ENCODE measurements around the gene PRPF18. TPM values are rescaled to one million over a fixed set of nuclear protein-coding genes. Genes with fewer than 3 reads are reported as not detected.

PRPF18 gene
- total and polyA plus RNA-seq, 4 donors = 11.9 to 21.6 (median 19.9) TPM

DNA sequence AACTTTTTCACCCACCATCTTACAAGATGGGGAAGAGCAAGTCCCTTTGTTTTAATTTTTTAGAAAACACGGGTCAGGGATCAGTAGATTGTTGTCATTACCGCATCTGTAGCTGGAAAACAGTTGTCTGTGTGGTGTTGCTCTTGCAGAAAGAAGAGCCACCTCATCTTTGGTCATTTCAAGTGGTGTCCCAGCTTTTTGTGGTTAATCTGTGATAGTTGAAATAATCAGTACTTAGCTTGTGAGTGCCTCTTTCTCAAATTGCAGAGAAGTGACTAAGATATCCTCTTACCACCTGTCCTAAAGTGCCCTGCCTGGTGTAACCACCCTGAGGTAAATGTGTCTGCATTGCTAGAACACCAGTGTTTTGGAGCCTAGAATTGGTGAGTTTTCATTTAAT, 5.5 kb downstream of the PRPF18 start:
- WGBS, 2 donors = 93 to 95% methylated on average over 2 of the region's 2 CpGs

DNA sequence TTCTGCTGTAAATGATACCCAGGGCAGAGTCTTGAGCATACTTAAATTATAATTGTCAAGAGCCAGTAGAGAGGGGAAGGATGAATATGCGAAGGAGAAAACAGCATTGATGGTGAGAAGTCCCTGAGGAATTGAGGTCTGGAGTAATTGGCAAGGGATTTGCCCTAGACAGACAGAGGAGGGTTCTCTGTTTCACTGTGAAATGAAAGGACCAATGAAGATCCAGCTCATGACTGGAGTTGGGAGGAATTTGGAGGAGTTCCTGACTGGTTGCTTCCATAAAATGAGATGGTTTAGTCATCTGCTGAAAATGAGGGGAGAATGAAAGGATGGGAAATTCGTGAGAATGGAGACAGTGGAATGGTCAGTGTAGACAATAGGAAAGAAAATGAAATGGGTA, 6.8 kb downstream of the PRPF18 start:
- H3K9me3 ChIP-seq (ENCODE audit: control insufficient read depth, low read length) = no peaks in the 10 kb centered on the region
- ATAC-seq (ENCODE audit: low FRiP score) = no peak
- DNase-seq = no peak
- intact Hi-C loops (cut with DNase I) = no loop called here
- 83 to 88% methylated on average over 2 of the region's 2 CpGs for WGBS, 2 donors
- H3K27me3 ChIP-seq (ENCODE audit: control insufficient read depth in 1 of 2, insufficient read depth in 2 of 2, low read length in 1 of 2) = no peaks in the 10 kb centered on the region
- H3K4me3 ChIP-seq (ENCODE audit: low read length in 2 of 2) = no peak overlapping the region
- H3K4me1 ChIP-seq (ENCODE audit: control insufficient read depth in 1 of 2, insufficient read depth in 2 of 2, low read length in 2 of 2) = no peaks in the 10 kb centered on the region
- peaks cover 0 to 7% of the 10 kb centered on the region in 2 donors for H3K36me3 ChIP-seq (ENCODE audit: control insufficient read depth in 1 of 2, insufficient read depth in 2 of 2, low read length in 1 of 2)
- no peak overlapping the region for H3K27ac ChIP-seq (ENCODE audit: low read depth in 1 of 2, low read length in 2 of 2)

More for the DNA sequence above, 5.5 kb downstream of the PRPF18 start:
- Histone ChIP-seq H3K27ac (ENCODE audit: low read depth in 1 of 2, low read length in 2 of 2) (no peak overlapping the region), H3K4me3 (ENCODE audit: low read length in 2 of 2) (no peak overlapping the region), H3K4me1 (ENCODE audit: control insufficient read depth in 1 of 2, insufficient read depth in 2 of 2, low read length in 2 of 2) (no peaks in the 10 kb centered on the region), H3K9me3 (ENCODE audit: control insufficient read depth, low read length) (no peaks in the 10 kb centered on the region), H3K36me3 (ENCODE audit: control insufficient read depth in 1 of 2, insufficient read depth in 2 of 2, low read length in 1 of 2) (peaks cover 0 to 7% of the 10 kb centered on the region in 2 donors), H3K27me3 (ENCODE audit: control insufficient read depth in 1 of 2, insufficient read depth in 2 of 2, low read length in 1 of 2) (no peaks in the 10 kb centered on the region)
- no peak for ATAC-seq (ENCODE audit: low FRiP score)
- intact Hi-C loops (cut with DNase I) = no loop called here
- DNase-seq = no peak

DNA sequence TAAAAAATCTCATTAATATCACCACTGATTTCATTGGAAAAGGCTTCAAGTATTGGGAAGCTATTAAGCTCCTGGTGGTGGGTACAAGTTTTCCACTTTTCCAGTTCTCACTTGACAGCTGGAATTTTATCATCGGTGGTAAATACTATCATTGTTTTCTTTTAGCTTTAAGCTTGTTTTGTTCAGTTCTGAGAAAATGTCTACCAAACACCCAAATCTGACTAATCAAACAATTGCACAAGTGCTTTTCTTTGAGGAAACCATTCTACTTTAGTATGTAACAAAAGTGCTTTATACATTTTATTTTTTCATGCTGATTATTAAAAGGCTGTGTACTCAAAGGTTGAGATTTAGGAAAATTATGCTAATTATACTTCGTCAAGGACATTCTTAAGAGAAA, 7.9 kb downstream of the PRPF18 start:
- no peak for ATAC-seq (ENCODE audit: low FRiP score)
- Histone ChIP-seq H3K4me3 (ENCODE audit: low read length in 2 of 2) (no peak overlapping the region), H3K9me3 (ENCODE audit: control insufficient read depth, low read length) (no peaks in the 10 kb centered on the region), H3K4me1 (ENCODE audit: control insufficient read depth in 1 of 2, insufficient read depth in 2 of 2, low read length in 2 of 2) (no peaks in the 10 kb centered on the region), H3K36me3 (ENCODE audit: control insufficient read depth in 1 of 2, insufficient read depth in 2 of 2, low read length in 1 of 2) (peaks cover 0 to 7% of the 10 kb centered on the region in 2 donors), H3K27ac (ENCODE audit: low read depth in 1 of 2, low read length in 2 of 2) (no peak overlapping the region), H3K27me3 (ENCODE audit: control insufficient read depth in 1 of 2, insufficient read depth in 2 of 2, low read length in 1 of 2) (no peaks in the 10 kb centered on the region)
- intact Hi-C loops (cut with DNase I) = no loop called here
- no peak for DNase-seq
- 79 to 89% methylated on average over 2 of the region's 2 CpGs for WGBS, 2 donors

GRCh38 chr10:13597909-13598308, 11.1 kb downstream of the PRPF18 start:
- 79 to 86% methylated on average over 5 of the region's 5 CpGs for WGBS, 2 donors
- Histone ChIP-seq H3K9me3 (ENCODE audit: control insufficient read depth, low read length) (no peaks in the 10 kb centered on the region), H3K4me3 (ENCODE audit: low read length in 2 of 2) (no peak overlapping the region), H3K36me3 (ENCODE audit: control insufficient read depth in 1 of 2, insufficient read depth in 2 of 2, low read length in 1 of 2) (peaks cover 0 to 3% of the 10 kb centered on the region in 2 donors), H3K27me3 (ENCODE audit: control insufficient read depth in 1 of 2, insufficient read depth in 2 of 2, low read length in 1 of 2) (no peaks in the 10 kb centered on the region), H3K27ac (ENCODE audit: low read depth in 1 of 2, low read length in 2 of 2) (no peak overlapping the region), H3K4me1 (ENCODE audit: control insufficient read depth in 1 of 2, insufficient read depth in 2 of 2, low read length in 2 of 2) (no peaks in the 10 kb centered on the region)
- ATAC-seq (ENCODE audit: low FRiP score) (no peak), DNase-seq (no peak)
- intact Hi-C loops (cut with DNase I) = no loop called here

DNA sequence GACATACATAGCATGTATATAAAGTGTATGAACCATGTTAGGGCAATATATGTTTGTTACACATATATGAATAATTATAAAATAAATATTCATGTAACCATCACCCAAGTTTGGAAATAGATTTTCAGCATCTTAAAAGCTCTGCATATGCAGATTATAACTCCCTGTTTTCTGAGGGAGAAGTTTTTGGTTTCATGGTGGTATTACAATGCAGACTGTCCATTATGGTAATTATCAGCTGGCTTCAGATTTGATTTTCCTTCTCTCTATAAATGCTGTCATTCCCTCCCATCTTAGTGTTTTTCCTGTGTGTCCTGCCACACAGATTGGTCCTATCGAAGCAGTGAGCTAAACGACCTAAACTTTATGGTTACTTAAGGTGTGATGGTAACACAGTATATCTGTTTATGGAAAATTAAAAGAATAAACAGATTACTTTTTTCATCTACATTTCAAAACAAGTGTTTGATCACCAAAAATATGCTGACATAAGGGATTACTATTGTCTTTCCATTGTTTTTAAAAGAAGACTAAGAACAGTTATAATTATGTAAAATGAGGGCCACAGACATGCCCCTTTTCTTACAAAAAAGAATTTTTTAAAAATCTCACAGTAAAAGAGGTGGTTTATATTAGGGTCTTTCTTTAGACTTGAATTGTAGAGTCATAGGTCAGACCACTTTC, 17.7 kb downstream of the PRPF18 start:
- DNase-seq (no peak), ATAC-seq (ENCODE audit: low FRiP score) (no peak)
- intact Hi-C loops (cut with DNase I) = no loop called here
- Histone ChIP-seq H3K27ac (ENCODE audit: low read depth in 1 of 2, low read length in 2 of 2) (no peak overlapping the region), H3K4me3 (ENCODE audit: low read length in 2 of 2) (no peak overlapping the region), H3K27me3 (ENCODE audit: control insufficient read depth in 1 of 2, insufficient read depth in 2 of 2, low read length in 1 of 2) (no peaks in the 10 kb centered on the region), H3K36me3 (ENCODE audit: control insufficient read depth in 1 of 2, insufficient read depth in 2 of 2, low read length in 1 of 2) (peaks cover 0 to 3% of the 10 kb centered on the region in 2 donors), H3K9me3 (ENCODE audit: control insufficient read depth, low read length) (no peaks in the 10 kb centered on the region), H3K4me1 (ENCODE audit: control insufficient read depth in 1 of 2, insufficient read depth in 2 of 2, low read length in 2 of 2) (no peaks in the 10 kb centered on the region)
- 86 to 90% methylated on average over 2 of the region's 2 CpGs for WGBS, 2 donors

GRCh38 chr10:13608246-13608853, 21.6 kb downstream of the PRPF18 start:
- DNase-seq = no peak
- Histone ChIP-seq H3K36me3 (ENCODE audit: control insufficient read depth in 1 of 2, insufficient read depth in 2 of 2, low read length in 1 of 2) (peaks cover 2 to 3% of the 10 kb centered on the region in 2 donors), H3K27ac (ENCODE audit: low read depth in 1 of 2, low read length in 2 of 2) (peak overlapping the region in 1 of 2 donors; percentile 25), H3K4me1 (ENCODE audit: control insufficient read depth in 1 of 2, insufficient read depth in 2 of 2, low read length in 2 of 2) (no peaks in the 10 kb centered on the region), H3K4me3 (ENCODE audit: low read length in 2 of 2) (no peak overlapping the region), H3K27me3 (ENCODE audit: control insufficient read depth in 1 of 2, insufficient read depth in 2 of 2, low read length in 1 of 2) (no peaks in the 10 kb centered on the region), H3K9me3 (ENCODE audit: control insufficient read depth, low read length) (no peaks in the 10 kb centered on the region)
- intact Hi-C loops (cut with DNase I) = no loop called here
- 65 to 74% methylated on average over 8 of the region's 8 CpGs for WGBS, 2 donors
- no peak for ATAC-seq (ENCODE audit: low FRiP score)

DNA sequence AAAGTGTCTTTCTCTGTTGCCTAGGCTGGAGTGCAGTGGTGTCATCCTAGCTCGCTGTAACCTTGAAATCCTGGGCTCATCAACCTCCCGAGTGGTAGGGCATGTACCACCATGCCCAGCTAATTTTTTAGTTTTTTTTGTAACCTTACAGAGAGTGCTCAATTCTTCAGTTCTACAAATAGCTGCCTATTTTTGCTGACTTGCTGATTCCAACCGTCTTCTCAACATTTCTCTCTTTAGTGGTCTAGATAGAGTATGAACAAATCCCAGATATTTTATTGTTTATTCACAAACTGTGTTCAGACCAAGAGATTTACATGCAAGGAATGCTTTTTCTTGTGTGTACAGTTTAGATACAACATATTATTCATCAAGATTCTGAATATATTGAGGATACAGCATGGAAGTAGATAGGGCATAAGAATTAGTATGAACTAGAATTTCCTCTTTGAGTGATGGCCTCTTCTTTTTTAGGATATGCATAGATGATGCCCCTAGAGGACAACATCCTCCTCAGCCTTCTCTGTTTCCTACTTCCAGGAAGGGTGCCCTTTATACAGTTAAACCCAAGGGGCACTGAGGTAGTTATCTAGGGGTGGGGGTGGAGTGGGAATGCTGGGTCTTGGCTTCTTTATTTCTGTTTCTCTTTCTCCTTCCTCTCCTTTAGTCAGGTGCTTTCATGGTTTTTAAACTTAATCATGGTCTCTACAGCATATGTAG, 26.0 kb downstream of the PRPF18 start:
- Histone ChIP-seq H3K27ac (ENCODE audit: low read depth in 1 of 2, low read length in 2 of 2) (no peak overlapping the region), H3K36me3 (ENCODE audit: control insufficient read depth in 1 of 2, insufficient read depth in 2 of 2, low read length in 1 of 2) (peaks cover 0 to 2% of the 10 kb centered on the region in 2 donors), H3K27me3 (ENCODE audit: control insufficient read depth in 1 of 2, insufficient read depth in 2 of 2, low read length in 1 of 2) (no peaks in the 10 kb centered on the region), H3K4me3 (ENCODE audit: low read length in 2 of 2) (no peak overlapping the region), H3K4me1 (ENCODE audit: control insufficient read depth in 1 of 2, insufficient read depth in 2 of 2, low read length in 2 of 2) (no peaks in the 10 kb centered on the region), H3K9me3 (ENCODE audit: control insufficient read depth, low read length) (no peaks in the 10 kb centered on the region)
- 84% methylated on average over 3 of the region's 3 CpGs for WGBS, 2 donors
- intact Hi-C loops (cut with DNase I) = no loop called here
- ATAC-seq (ENCODE audit: low FRiP score) (no peak), DNase-seq (no peak)

- DNase-seq = no peak
- H3K4me3 ChIP-seq (ENCODE audit: low read length in 2 of 2) = no peak overlapping the region
- peak; percentile 71 for ATAC-seq (ENCODE audit: low FRiP score)
- H3K9me3 ChIP-seq (ENCODE audit: control insufficient read depth, low read length) = no peaks in the 10 kb centered on the region
- H3K4me1 ChIP-seq (ENCODE audit: control insufficient read depth in 1 of 2, insufficient read depth in 2 of 2, low read length in 2 of 2) = no peaks in the 10 kb centered on the region
- peaks cover 0 to 2% of the 10 kb centered on the region in 2 donors for H3K36me3 ChIP-seq (ENCODE audit: control insufficient read depth in 1 of 2, insufficient read depth in 2 of 2, low read length in 1 of 2)
- no peak overlapping the region for H3K27ac ChIP-seq (ENCODE audit: low read depth in 1 of 2, low read length in 2 of 2)
- intact Hi-C loops (cut with DNase I) = no loop called here
- no peaks in the 10 kb centered on the region for H3K27me3 ChIP-seq (ENCODE audit: control insufficient read depth in 1 of 2, insufficient read depth in 2 of 2, low read length in 1 of 2)
- WGBS, 2 donors = 20 to 21% methylated on average over 5 of the region's 5 CpGs
Observed at GRCh38 chr10:13613519-13613918, 26.8 kb downstream of the PRPF18 start.
